Osteocyte (in vitro differentiated cells): ENCODE data around the gene ZFYVE28. TPM values are rescaled to one million over a fixed set of nuclear protein-coding genes. Genes with fewer than 3 reads are reported as not detected.

Experiments
- DNase-seq: peaks from one replicate; pipeline ENCODE4 v3.0.0; 2021; ENCODE audit warnings: mixed read lengths; ENCODE audit not compliant: unreplicated experiment; ENCODE audit errors: extremely low spot score
- H3K27ac Mint-ChIP-seq: one replicate; pipeline ENCODE4 v1.8.0; 2021; ENCODE audit warnings: mild to moderate bottlenecking, mixed read lengths; ENCODE audit not compliant: unreplicated experiment
- H3K27me3 Mint-ChIP-seq: one replicate; pipeline ENCODE4 v1.8.0; 2021; ENCODE audit warnings: mixed read lengths; ENCODE audit not compliant: unreplicated experiment
- H3K36me3 Mint-ChIP-seq: one replicate; pipeline ENCODE4 v1.8.0; 2021; ENCODE audit warnings: mixed read lengths; ENCODE audit not compliant: unreplicated experiment
- H3K4me1 Mint-ChIP-seq: one replicate; pipeline ENCODE4 v1.8.0; 2021; ENCODE audit warnings: mixed read lengths; ENCODE audit not compliant: unreplicated experiment
- H3K4me3 Mint-ChIP-seq: one replicate; pipeline ENCODE4 v1.8.0; 2021; ENCODE audit warnings: mild to moderate bottlenecking, moderate library complexity, mixed read lengths; ENCODE audit not compliant: unreplicated experiment
- H3K9me3 Mint-ChIP-seq: one replicate; pipeline ENCODE4 v1.8.0; 2021; ENCODE audit warnings: mixed read lengths; ENCODE audit not compliant: unreplicated experiment
- CTCF ChIP-seq: fragments of 200-600 bp; sonication (generic); IDR thresholded peaks from 2 replicates; pipeline ENCODE4 v1.5.0; 2021; ENCODE audit warnings: antibody characterized with exemption, mild to moderate bottlenecking, moderate library complexity
- total RNA-seq: library from RNA; stranded (reverse); gene quantifications from 2 replicates; pipeline ENCODE4 v1.2.1, GENCODE V29; 2021

Gene ZFYVE28
- total RNA-seq, 1 donor from 2014 or later: 3.4 TPM

- H3K9me3 Mint-ChIP-seq: no peaks in the 10 kb centered on the region
- H3K27me3 Mint-ChIP-seq: peaks cover 7% of the 10 kb centered on the region
- H3K27ac Mint-ChIP-seq: no peak overlapping the region
- peaks cover 7% of the 10 kb centered on the region for H3K4me1 Mint-ChIP-seq
- H3K36me3 Mint-ChIP-seq: no peaks in the 10 kb centered on the region
- no peak for DNase-seq
- TF ChIP-seq CTCF: no peak
- H3K4me3 Mint-ChIP-seq: no peak overlapping the region
Observed at GRCh38 chr4:2362266-2363055, 56.0 kb downstream of the ZFYVE28 start.

GRCh38 chr4:2361366-2362265 is 56.8 kb downstream of the ZFYVE28 start:
- no peak for TF ChIP-seq CTCF
- Mint-ChIP-seq H3K4me1 (peaks cover 7% of the 10 kb centered on the region), H3K36me3 (no peaks in the 10 kb centered on the region), H3K4me3 (no peak overlapping the region), H3K9me3 (no peaks in the 10 kb centered on the region), H3K27me3 (peaks cover 3% of the 10 kb centered on the region), H3K27ac (no peak overlapping the region)
- no peak for DNase-seq

GRCh38 chr4:2360396-2360730 is 58.1 kb downstream of the ZFYVE28 start:
- no peak for TF ChIP-seq CTCF
- H3K4me3 Mint-ChIP-seq: no peak overlapping the region
- no peaks in the 10 kb centered on the region for H3K9me3 Mint-ChIP-seq
- no peak for DNase-seq
- H3K27ac Mint-ChIP-seq: no peak overlapping the region
- H3K27me3 Mint-ChIP-seq: peaks cover 2% of the 10 kb centered on the region
- no peaks in the 10 kb centered on the region for H3K4me1 Mint-ChIP-seq
- no peaks in the 10 kb centered on the region for H3K36me3 Mint-ChIP-seq

GRCh38 chr4:2359591-2360395 is 58.7 kb downstream of the ZFYVE28 start:
- Mint-ChIP-seq H3K4me3 (no peak overlapping the region), H3K36me3 (no peaks in the 10 kb centered on the region), H3K9me3 (no peaks in the 10 kb centered on the region), H3K4me1 (no peaks in the 10 kb centered on the region), H3K27me3 (peaks cover 2% of the 10 kb centered on the region), H3K27ac (no peak overlapping the region)
- TF ChIP-seq CTCF: no peak
- no peak for DNase-seq
